Measurements from ENCODE around the gene MME.

DNA sequence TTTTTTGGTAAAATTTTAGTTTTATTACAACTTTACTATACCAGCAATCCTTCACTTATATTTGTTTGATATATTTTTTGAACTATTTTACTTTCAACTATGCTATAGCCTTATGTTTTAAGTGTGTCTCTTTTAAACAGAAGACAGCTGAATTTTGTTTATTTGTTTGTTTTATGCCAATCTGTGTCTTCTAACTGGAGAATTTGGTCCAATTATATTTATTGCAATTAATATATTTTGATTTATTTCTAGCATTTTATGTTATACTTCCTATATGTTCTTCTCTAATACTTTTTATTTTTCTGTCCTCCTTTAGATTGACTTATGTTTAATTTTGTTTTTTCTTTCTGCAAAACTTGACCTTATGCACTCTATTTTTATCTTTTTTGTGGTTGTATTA is 4.9 kb upstream of the MME start:
- TF ChIP-seq, protein P1, sequence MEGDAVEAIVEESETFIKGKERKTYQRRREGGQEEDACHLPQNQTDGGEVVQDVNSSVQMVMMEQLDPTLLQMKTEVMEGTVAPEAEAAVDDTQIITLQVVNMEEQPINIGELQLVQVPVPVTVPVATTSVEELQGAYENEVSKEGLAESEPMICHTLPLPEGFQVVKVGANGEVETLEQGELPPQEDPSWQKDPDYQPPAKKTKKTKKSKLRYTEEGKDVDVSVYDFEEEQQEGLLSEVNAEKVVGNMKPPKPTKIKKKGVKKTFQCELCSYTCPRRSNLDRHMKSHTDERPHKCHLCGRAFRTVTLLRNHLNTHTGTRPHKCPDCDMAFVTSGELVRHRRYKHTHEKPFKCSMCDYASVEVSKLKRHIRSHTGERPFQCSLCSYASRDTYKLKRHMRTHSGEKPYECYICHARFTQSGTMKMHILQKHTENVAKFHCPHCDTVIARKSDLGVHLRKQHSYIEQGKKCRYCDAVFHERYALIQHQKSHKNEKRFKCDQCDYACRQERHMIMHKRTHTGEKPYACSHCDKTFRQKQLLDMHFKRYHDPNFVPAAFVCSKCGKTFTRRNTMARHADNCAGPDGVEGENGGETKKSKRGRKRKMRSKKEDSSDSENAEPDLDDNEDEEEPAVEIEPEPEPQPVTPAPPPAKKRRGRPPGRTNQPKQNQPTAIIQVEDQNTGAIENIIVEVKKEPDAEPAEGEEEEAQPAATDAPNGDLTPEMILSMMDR (IDR thresholded peaks at IDR 0.05) = no peak
- TF ChIP-seq POLR2A (IDR thresholded peaks at IDR 0.05) = no peak
